Keratinocyte (primary cell): ENCODE measurements around the gene GADD45GIP1.

Experiments used
- CTCF ChIP-seq, 3 experiments: IDR thresholded peaks in 1 of 3; conservative IDR thresholded peaks in 1 of 3; optimal IDR thresholded peaks in 1 of 3; 2 replicates in 2 of 3; 3 replicates in 1 of 3; pipeline versions ENCODE3 to v1.5.1; 2011; ENCODE audit warnings: low read length in 3 of 3, mild to moderate bottlenecking in 3 of 3, moderate library complexity in 2 of 3, control low read depth in 1 of 3, inconsistent platforms in 1 of 3; ENCODE audit not compliant: insufficient read depth in 2 of 3; ENCODE audit errors: extremely low read depth in 1 of 3
- EZH2 ChIP-seq: IDR thresholded peaks from one replicate; pipeline ENCODE4 v1.6.1; 2012; ENCODE audit warnings: inconsistent platforms, mild to moderate bottlenecking, low read length, moderate library complexity

- no peak for TF ChIP-seq CTCF (optimal IDR thresholded peaks at IDR 0.05 in 1 of 3, IDR thresholded peaks at IDR 0.05 in 1 of 3, conservative IDR thresholded peaks at IDR 0.05 in 1 of 3; ENCODE audit: extremely low read depth in 1 of 3, insufficient read depth in 2 of 3, low read length in 3 of 3)
- no peak for TF ChIP-seq EZH2
These were observed 30.2 kb upstream of the GADD45GIP1 start for GRCh38 chr19:12987190-12987589.
